NAMALWA (cell line): Measurements from ENCODE around the gene HOXA9.

Source experiments
- DNase-seq: peaks from one replicate; pipeline ENCODE4 v3.0.0-alpha.2; 2015; ENCODE audit warnings: low spot score

The HOXA9 gene

DNA sequence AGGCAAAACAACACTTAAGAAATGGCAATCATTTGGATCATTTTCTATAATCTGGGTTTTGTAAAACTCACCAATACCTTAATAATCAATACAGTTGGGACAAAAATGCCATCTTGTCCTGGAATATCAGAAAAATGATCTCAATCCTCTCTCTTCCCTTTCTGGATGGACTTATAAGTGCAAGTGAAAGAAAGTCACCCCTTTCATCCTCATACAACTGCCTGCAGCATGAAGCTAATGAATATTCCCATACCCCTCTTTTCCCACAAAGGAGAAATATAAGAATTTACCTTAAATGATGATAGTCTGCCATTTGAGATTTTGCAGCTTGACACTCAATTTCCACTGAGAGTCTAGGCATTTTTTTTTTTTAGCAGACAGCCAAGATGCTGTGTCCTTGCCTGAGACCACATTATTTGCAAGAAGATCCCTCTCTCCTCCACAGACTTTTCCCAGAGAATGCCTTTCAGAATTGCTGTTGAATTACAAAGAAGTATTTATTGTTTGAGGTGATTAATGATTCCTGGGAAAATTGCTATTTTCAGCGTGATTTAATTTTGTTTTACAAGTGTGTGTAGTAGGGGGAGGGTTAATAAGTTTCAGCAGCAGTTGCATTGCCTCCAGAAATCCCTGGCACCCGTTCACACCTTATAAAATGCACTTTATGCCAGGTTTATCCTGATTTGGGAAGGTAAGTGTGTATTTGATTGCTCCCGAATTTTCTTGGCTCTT, 38.6 kb downstream of the HOXA9 start:
- no peak for DNase-seq

DNA sequence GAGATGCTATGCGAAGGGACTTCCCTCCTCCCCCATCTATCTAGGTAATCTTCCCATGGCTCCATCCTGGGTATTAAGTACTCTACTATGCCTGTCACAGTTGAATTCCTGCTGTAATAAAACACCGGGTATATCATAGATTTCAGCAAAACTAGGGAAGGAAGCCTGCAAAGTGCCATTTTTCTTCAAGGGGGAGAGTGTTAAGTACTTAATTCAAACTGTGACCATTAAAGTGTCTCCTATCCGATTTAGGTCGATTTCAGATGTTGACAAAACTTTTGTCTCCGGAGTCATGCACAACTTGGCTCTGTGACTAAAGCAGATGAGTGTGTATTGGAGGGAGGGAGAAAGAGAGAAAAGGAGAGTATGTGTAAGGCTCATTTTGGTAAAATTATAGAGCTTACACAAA, 39.3 kb downstream of the HOXA9 start:
- DNase-seq: no peak

DNA sequence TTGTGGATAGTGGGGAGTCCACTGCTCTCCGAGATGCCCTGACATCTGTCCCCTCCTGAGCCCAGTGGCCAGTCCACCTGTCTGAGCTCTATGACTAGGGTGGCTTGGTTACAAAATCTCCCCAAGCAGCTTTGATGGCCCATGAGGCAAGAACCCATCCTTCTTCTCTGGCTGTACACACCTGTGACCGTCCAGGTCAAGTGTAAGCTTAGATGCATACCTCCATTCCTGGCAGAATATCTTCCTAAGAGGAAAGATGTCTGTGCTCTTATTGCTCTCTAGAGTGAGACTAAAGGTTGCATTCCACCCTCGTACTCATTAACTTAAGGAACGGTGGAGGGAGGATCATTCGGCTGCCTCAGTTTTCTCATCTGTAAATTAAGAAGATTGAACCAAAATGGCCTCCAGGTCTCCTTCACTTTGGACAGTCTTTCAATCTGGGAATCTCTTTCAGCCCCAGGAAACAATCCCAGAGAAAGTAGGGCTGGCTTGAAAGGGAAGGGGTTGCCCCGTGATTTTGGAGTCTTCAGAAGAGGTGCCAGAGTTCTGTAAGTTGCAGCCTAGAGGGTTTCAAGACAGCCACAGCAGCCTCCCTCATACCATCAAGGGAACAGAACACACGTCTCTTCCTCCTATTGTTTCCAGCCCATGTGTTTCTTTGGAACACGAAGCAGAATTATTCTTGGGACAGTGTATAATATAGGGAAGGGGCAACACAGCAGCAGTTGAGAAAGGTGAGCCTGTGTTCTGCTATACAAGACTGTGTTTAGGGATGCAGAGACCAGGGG, 40.2 kb downstream of the HOXA9 start:
- no peak for DNase-seq

DNA sequence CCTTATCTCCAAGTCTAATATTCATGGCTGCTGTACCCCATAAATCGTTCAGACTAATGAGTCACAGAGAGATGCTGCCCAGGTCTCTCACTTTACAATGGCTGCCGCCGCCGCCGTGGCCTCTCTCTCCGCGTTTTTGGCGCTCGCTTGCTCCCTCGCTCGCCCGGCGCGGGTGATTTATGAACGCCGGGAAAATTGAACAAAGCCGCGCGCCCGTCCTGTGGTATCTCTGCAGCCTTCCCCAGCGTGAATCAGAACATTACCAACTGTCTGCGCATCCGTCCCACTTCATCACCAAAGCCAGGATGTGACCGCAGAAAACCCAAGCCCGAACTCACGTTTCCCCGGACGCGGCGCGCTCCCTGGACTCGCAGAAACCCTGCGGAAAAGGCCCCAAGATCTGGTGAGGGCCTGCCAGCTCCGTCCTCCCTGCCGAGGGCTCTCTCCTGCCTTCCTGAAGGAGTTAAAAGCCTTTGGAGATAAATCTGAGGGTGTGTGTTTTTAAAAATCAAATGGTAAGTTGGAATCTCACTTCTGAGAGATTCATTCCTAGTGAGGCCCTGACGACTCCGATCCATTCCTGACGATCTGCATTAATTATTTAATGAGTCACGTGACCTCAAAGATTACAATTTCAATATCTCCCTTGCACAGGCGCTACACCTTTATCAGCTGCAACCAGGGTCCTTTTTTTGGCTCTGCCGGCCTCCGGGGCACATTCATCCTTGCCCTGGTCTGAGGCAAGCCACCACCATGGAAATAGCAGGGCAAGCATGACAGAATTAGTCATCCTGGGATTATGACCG, 41.0 kb downstream of the HOXA9 start:
- DNase-seq: no peak

DNA sequence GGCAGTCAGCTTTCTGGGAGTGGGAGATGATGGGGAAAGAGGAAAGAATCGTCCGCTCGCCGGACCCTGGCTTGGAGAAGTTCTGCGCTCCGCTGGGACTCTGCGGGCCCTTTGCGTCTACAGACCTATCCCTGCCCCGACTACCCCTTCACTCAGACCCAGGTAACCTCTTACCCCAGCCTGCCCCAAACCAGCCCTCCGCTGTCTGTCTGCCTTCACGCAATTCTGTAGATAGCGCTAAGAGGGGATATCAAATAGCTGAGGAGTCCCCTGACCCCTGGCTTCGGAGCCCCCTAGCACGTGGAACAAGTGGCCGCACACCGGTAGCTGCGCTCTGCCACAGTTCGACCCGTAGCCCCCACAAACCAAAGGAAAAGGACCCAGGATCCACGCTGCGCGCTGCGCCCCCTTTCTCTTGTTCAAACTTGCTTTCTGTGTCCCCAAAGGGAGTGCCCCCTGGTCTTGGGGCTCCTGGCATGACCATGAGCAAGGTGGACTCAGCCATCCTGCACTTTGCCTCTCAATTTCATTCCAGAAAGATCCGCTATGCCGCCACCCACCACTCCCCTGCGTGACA, 41.8 kb downstream of the HOXA9 start:
- no peak for DNase-seq

DNA sequence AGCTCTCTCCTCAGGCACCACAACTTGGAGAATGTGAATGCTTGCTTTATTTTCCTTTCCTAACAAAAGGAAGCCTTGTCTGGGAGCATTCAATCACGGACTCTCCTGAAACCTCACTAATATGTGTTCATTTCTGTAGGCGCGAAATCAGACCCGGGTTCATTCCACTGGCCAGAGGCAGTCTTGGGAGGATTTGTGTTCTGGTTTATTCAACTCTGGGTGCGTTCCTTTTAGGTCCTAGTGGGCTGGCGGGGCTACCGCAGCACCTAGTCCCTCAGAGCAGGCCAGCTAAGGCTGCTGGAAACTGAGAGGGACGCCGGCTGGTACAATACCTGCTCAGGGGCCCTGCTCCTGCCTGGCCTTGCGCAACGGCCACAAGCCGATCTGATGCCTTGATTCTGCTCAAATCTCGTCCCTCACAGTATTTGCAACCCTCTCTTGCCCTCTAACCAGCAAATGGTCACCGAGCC, 42.3 kb downstream of the HOXA9 start:
- no peak for DNase-seq

DNA sequence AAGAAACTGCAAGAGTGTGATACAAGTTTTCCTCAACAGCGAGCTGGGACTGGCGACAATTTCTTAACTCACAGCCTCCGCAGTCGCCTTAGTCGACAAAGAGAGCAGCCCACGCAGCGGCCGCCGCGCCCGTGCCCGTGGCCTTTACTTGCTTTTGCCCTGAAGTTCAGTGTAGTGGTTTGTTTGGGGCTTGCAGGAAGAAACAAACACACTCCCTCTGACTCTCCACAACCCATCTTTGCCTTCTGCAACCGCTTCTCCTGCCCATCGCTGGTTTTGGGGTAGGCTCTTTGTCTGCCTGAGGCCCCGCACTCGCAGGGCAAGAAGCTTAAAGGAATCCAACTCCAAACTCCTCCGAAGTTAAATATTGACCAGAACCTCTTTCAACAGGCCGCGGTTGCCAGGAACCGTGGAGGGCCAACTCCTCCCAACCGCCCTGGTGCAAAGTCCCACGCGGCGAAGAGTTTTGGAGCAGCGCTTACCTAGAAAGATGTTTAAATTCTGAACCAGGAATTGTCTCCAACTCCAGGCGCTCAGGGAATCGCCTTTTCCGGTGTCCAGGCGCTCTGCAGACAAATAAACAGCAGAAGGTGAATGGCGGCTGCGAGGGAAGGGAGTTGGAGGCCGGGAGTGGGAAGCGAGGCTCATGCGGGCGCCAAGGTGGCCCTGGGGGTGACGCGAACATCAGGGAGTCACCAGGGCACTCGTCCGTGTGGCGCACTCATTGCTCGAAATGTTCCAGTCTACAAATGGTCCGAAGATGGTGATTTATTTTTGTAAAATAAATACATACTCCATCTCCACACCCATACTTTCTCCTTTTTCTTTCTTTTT, 43.0 kb downstream of the HOXA9 start:
- no peak for DNase-seq

DNA sequence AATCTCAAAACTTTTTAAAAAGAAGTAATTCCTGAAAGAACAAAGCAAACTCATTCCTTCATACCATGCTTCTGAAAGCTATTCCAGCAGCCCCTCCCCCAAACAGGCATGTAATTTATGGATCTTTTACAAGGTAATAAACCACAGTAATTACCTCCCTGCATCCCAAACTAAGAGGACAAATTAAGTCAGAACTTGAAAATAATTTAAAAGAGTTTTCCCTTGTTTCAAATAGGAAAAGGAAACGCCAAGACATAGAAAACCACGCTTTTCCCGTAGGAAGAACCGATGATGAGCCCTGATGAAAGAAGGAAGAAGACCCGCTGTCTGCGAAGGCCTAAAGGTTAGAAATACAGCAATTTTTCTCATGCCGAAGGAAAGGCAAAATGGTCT, 43.7 kb downstream of the HOXA9 start:
- no peak for DNase-seq

DNA sequence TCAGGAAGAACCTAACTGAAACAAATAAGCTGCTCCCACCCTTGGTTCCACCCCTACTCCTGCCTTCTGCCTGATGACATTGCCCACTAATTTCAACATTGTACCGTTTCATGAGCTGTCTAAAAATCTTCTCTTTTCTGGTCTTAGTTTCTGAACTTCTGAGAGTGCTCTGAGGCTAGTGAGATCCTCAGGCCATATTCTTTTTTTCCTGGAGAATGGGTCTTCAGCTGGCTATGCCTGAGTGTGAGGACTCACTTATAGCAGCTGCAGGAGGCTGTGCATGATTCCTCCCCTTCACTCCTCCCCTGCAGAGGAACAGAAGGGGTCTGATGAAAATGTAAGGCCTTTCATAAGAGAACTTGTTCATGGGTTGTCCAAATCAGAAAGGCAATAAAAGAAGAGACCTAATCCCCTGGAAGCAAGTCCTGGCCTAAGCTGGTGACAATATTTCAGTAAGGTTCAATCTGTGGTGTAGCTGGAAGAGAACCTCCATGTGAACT, 45.9 kb downstream of the HOXA9 start:
- no peak for DNase-seq

DNA sequence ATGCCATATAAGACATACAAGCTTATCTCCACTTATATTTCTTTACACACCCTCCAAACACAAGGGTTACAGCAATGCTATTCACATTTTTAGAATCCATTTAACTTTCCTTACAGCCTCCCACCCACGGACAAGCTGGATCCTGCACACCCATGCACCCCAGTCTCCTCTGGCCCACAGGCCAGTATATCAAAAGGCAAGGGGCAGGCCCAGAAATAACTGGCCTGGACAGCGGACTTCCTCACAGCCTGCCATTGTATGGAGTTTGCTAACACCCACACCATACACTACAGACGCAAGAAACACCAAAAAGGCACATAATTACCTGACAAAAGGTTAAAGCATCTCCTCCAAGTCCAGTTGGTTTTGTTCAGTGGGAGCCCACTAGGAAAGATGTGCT, 46.8 kb downstream of the HOXA9 start:
- DNase-seq: no peak

DNA sequence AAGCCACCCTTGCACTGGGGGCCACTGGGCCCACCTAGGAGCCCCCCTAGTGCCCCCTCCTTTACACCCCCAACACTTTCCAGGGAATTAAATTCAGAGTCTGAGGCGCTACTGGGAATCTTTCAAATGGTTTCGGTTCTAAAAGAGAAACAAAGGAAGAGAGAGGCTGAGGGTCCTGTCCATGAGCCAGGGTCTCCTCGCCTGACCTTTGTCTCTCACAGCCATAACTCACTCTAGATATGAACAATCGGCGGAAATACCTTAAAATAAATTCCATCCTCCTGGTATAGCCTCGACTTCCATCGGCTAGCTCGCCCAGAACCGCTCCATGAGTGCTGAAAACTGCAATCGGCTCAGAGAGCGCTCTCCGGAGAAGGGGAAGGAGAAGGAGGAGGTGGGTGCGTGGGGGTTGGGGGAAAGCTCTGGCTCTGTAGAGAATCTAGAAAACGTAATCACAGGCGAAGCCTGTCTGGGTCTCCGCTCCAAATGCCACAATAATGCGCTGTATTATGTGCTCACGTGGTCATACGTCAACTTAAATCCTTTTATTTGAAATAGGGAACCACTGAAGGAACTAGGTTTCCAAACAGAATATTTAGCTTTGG, 47.3 kb downstream of the HOXA9 start:
- DNase-seq: no peak

DNA sequence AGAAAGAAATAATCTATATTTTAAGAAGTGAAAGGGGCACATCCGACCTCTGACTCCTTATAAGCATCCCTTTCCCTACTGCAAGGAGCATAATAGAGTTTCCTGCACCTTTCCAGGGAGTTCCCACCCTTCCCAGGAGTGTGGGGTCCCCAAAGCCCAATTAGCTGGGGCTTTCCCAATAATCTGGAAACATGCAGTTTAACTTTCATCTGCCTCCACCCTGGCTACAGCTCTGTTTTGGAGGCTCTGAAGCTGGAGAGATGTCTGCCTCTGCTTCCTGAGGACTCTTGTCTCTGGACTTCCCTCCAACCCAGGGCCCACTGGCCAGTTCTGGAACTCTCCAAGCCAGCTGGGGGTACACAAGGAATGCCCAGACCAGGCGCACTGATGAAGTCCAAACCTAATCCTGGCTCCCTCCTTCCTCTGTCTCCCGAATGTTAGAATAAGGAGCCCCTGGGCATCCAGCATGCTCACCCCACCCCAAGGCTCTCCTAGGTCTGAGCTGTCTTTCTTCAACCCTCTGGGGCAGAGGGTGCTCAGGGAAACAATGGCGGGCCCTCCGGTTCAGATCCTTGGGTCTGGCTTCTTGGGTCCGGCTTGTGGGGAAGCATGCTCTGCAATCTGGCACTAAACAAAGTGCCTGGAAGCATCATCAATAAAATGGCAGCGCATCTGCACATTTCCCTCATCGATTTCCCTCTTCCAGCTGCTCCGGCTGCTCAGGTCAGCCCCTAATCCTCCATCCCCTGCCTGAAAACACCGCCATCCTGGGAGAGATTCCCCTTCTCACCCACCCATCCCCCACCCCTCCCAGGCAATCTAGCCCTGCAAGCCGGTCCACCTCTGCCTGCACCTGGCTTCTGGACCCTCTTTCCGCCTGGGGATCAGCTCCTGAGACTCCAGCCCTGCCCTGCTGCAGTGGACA, 48.1 kb downstream of the HOXA9 start:
- DNase-seq: no peak

DNA sequence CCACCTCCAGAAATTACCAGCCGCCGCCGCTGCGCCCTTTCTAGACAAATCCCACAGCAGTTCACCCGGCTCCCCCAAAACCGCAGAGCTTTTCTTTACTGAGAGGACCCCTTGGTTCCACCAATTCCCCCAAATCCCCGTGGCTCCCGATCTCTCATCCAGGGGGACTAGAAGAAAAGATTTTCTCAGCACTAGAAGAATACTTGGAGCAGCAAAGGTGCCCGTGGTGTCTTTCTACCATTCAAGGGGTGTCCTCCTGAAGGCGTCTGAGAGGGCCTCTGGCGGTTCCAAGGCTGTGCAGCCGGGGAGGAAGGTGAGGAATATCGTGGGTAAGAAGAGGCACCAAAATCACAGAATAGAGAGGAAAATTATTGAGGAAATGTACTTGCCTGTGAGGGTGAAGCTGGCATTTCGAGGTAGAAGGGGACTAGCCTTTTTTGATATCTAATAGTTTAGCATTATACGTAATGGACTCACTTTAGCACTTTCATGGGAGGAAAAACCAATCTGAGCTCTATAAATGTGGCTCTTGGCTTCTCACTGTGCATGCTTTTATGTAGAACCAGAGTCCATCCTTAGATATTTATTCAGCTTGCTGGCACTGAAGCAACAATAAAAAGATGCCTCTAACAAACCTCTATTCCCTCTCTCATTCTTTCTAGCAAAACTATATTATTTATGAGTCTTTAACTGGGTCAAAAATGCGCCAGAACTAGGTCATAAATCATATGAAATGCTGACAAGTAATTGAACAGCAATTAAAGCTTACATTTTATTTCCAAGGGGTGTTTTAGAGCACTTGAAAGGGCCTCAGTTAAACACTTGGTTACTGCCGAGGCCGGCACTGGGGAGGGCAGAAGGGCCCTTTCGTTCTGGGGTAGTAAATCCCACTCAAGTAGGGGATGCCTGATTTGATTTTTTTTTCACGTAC, 49.0 kb downstream of the HOXA9 start:
- DNase-seq: no peak

DNA sequence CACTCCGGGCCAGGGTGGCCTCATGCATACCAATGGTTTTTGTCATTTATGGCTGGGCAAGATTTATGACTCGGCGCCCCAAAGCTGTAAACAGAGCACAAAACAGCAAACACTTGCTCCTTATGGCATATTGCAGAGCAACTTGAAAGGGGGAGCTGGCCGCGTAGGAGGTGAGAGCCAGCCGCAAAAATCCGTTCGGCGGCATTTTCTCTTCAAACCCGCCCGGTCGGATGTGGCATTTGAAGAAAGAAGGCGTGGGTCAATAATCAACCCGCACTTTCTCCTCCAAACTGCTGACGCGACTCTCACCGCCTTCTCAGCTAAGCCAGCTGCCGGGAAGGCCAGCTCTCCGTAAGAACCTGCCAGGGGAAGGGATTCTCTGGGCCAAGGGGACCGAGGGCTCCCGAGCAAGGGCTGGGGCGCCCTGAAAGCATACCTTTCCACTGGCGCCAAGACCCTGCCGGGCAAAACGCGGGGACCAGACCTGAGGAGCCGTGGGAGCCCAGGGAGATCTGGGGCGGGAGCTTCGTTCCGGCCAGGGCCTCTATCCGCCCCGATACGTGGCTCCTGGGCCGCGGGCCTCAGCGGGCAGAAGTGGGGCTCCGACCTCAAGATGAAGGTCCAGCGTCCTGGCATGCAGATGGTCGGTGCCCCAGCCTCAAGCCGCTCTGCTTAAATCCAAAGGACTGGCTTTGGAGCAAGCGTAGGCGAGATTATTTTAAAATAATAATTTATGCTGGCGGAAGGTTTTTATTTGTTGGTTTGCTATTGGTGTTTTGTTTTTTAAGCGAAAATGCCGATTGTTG, 49.9 kb downstream of the HOXA9 start:
- DNase-seq: no peak

DNA sequence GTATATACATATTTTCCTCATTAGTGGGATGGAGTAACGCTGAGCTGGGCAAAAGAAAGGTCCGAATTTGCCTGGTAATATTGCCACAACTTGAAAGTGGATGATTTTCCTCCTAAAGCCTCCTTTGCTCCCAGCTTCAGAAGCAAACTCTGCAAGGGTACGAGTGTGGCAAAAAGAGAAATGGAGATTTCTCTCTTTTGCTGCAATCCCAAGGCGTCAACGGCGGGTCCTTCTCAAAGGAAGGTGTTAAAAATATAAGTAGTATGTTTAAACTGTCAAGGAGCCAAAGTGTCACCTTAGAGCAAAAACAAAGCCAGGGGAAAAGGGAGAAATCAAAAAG, 50.5 kb downstream of the HOXA9 start:
- no peak for DNase-seq

DNA sequence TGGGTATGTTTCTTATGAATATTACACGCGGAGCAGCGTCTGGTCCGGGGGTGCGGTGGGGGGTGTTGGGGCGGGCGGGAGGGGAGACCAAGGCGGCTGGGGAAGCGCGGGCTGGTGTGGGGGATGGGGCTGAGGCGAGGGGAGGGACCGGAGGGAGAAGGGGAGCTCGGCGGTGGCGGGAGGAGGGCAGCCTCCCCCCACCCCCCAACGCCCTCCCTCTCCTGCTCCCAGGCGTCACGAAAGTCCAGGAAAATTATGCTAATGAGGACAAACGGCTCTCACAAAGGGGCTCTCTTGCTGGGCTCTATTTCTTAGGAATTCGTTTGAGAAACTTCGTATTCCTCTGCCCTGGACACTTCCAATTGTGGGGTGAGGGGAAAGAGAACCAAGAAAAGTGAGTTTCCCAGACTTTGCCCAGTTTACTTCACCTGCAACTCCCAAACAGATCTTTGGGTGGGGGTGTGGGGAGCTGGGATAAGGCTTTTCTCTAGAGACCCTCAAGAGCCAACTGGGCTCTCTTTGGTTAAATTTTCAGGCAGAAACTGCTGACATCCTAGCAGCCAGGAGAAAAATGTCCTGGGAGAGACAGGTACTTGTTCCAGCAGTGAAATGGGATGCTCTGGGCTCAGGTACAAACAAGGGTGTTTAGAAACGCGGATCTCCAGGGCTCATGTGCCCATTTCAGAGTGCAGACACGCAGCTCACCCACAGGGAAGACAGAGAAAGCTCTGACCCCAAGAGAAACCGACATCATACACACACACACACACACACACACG, 51.2 kb downstream of the HOXA9 start:
- no peak for DNase-seq
